Stimulated activated naive CD8-positive, alpha-beta T cell treated with anti-CD3 and anti-CD28 coated beads, Interleukin-15, amount 100 ng/mL, for 72 hours (primary cell): ENCODE measurements around the gene SEMA4D.
"Not testable (repeated sequence)": the region's sequence is repeated elsewhere in the genome, so short reads cannot be mapped to it uniquely, and the experiment has no call there.

ENCODE experiments used
- ATAC-seq: fragments of 150-1000 bp; cut with Tn5 transposase; 2 replicates; pipeline ENCODE4 v1.10.0; 2021; ENCODE audit warnings: mild to moderate bottlenecking, moderate library complexity
- DNase-seq, 2 donors: peaks; one replicate each; pipeline ENCODE4 v3.0.0; 2021 to 2022
- H3K27ac Mint-ChIP-seq, 2 donors: one replicate each; pipeline ENCODE4 v1.8.0; 2022; ENCODE audit warnings: mild to moderate bottlenecking in 2 of 2, mixed read lengths in 2 of 2, moderate library complexity in 2 of 2
- H3K27me3 Mint-ChIP-seq: one replicate; pipeline ENCODE4 v1.8.0; 2022; ENCODE audit warnings: mixed read lengths
- H3K4me1 Mint-ChIP-seq: one replicate; pipeline ENCODE4 v1.8.0; 2022; ENCODE audit warnings: mild to moderate bottlenecking, mixed read lengths
- H3K4me3 Mint-ChIP-seq, 2 donors: one replicate each; pipeline ENCODE4 v1.8.0; 2022; ENCODE audit warnings: mild to moderate bottlenecking in 2 of 2, mixed read lengths in 2 of 2, moderate library complexity in 1 of 2
- H3K9me3 Mint-ChIP-seq, 2 donors: one replicate each; pipeline ENCODE4 v1.8.0; 2022; ENCODE audit warnings: mixed read lengths in 2 of 2

SEMA4D gene

GRCh38 chr9:89352874-89353649, 144.9 kb downstream of the SEMA4D start:
- ATAC-seq (no peak), DNase-seq (no peak)
- Mint-ChIP-seq H3K9me3 (no peaks in the 10 kb centered on the region), H3K27me3 (no peaks in the 10 kb centered on the region), H3K4me3 (peak overlapping the region in 1 of 2 donors; percentile 29), H3K27ac (peak overlapping the region; percentile 59 to 76), H3K4me1 (peaks cover 45% of the 10 kb centered on the region)

GRCh38 chr9:89352451-89352850, 145.5 kb downstream of the SEMA4D start:
- Mint-ChIP-seq H3K4me1 (peaks cover 39% of the 10 kb centered on the region), H3K4me3 (peak overlapping the region in 1 of 2 donors; percentile 48), H3K9me3 (no peaks in the 10 kb centered on the region), H3K27ac (peak overlapping the region; percentile 4 to 88), H3K27me3 (no peaks in the 10 kb centered on the region)
- DNase-seq (no peak), ATAC-seq (no peak)

DNA sequence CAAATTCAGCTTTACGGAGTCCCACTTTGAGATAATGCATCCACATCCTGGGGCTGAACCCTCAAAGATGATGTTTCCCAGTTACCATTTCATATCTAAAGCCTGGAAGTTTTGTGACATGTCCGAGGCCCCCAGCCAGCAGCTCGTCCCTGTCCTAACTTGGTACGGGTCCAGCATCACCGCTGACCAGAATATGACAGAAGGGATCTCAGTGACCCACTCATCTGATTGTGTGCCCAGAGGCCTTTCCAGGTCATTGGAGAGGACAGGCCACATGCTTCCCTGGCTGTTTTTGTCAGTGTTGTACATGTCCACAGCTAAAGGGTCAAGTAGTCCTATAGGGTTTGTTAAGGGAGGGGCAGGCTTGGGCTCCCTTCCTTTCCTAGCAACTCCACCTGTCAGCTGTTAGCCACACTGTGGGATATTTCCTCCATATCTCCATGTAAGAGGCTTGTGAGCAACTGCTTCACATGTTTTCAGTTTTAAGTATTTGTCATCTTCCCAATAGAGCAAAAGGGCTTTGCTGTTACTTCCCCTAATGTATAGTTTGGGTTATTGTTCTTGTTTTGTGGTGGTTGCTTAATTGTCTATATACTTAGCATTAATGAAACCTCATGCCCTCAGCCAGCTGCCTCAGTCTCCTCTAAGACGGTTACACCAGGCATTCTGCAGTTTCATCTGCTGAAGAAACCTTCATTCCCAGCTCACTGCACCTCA, 146.2 kb downstream of the SEMA4D start:
- Mint-ChIP-seq H3K27ac (peak overlapping the region; percentile 4 to 88), H3K4me3 (no peak overlapping the region), H3K27me3 (no peaks in the 10 kb centered on the region), H3K9me3 (no peaks in the 10 kb centered on the region), H3K4me1 (peaks cover 32% of the 10 kb centered on the region)
- DNase-seq (no peak), ATAC-seq (no peak)

- Mint-ChIP-seq H3K4me3 (no peak overlapping the region), H3K9me3 (no peaks in the 10 kb centered on the region), H3K27me3 (no peaks in the 10 kb centered on the region), H3K27ac (no peak overlapping the region), H3K4me1 (peaks cover 27% of the 10 kb centered on the region)
- ATAC-seq (no peak), DNase-seq (no peak)
These were observed 146.8 kb downstream of the SEMA4D start for GRCh38 chr9:89350988-89351557.

- ATAC-seq (no peak), DNase-seq (no peak)
- Mint-ChIP-seq H3K27me3 (no peaks in the 10 kb centered on the region), H3K9me3 (no peaks in the 10 kb centered on the region), H3K27ac (peak overlapping the region in 1 of 2 donors; percentile 56), H3K4me3 (no peak overlapping the region), H3K4me1 (peaks cover 38% of the 10 kb centered on the region)
These were observed 148.3 kb downstream of the SEMA4D start for GRCh38 chr9:89349607-89350006.

DNA sequence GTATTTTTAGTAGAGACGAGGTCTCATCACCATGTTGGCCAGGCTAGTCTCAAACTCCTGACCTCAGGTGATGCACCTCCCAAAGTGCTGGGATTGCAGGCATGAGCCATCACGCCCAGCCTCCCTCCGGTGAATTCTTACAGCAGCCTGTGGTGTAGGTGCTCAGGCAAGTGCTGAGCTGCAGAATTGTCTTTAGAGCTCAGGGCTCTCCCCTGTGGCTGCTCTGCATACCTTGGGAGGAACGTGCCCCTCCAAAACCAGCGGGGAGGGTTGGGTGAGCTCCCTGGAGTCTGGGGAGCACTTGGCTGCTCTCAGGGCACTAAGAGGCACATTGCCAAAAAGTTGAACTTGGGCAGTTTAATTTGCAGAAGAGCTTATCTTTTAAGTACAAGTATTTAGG, 150.3 kb downstream of the SEMA4D start:
- Mint-ChIP-seq H3K4me3 (no peak overlapping the region), H3K4me1 (peaks cover 39% of the 10 kb centered on the region), H3K27ac (no peak overlapping the region), H3K27me3 (no peaks in the 10 kb centered on the region), H3K9me3 (no peaks in the 10 kb centered on the region)
- DNase-seq = no peak
- ATAC-seq = no peak

- ATAC-seq (no peak), DNase-seq (no peak)
- Mint-ChIP-seq H3K4me3 (no peak overlapping the region), H3K27me3 (no peaks in the 10 kb centered on the region), H3K27ac (no peak overlapping the region), H3K4me1 (peaks cover 30% of the 10 kb centered on the region), H3K9me3 (no peaks in the 10 kb centered on the region)
These were observed 151.2 kb downstream of the SEMA4D start for GRCh38 chr9:89346696-89347095.

DNA sequence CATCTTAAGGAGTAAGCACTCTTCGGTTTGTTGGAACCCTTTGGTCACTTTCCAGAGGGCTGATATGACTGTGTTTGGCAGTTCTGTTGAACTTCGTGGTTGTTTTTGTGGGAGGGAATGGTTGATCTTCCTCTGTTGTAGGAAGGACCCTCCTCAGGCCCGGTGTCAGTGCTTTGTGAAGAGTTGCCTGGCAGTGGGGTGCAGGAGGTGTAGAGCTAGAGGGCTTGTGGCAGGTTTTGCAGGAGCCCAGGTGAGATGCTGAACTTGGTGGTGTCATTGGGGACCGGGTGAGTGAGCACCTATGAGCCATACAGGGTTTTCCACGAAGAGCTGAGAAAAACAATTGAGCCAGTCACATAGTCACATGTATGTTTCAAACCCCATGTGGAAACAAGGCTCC, 152.4 kb downstream of the SEMA4D start:
- ATAC-seq (no peak), DNase-seq (no peak)
- H3K27ac Mint-ChIP-seq = peak overlapping the region in 1 of 2 donors; percentile 11
- H3K4me1 Mint-ChIP-seq = peaks cover 27% of the 10 kb centered on the region
- H3K9me3 Mint-ChIP-seq = no peaks in the 10 kb centered on the region
- no peak overlapping the region for H3K4me3 Mint-ChIP-seq
- H3K27me3 Mint-ChIP-seq = no peaks in the 10 kb centered on the region

DNA sequence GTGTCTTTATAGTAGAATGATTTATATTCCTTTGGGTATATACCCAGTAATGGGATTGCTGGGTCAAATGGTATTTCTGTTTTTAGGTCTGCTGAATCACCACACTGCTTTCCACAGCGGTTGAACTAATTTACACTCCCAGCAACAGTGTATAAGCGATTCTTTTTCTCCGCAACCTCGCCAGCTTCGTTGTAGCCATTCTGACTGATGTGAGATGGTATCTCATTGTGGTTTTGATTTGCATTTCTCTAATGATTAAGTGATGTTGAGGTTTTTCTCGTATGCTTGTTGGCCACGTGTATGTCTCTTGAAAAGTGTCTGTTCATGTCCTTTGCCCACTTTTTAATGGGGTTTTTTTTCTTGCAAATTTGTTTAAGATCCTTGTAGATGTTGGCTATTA, 154.1 kb downstream of the SEMA4D start:
- not testable (repeated sequence) for H3K4me3 Mint-ChIP-seq, H3K9me3 Mint-ChIP-seq, H3K27me3 Mint-ChIP-seq, H3K27ac Mint-ChIP-seq, DNase-seq, ATAC-seq
- H3K4me1 Mint-ChIP-seq = peaks cover 42% of the 10 kb centered on the region

- no peaks in the 10 kb centered on the region for H3K9me3 Mint-ChIP-seq
- no peak for DNase-seq
- ATAC-seq = no peak
- no peaks in the 10 kb centered on the region for H3K27me3 Mint-ChIP-seq
- H3K4me1 Mint-ChIP-seq = peaks cover 46% of the 10 kb centered on the region
- no peak overlapping the region for H3K27ac Mint-ChIP-seq
- H3K4me3 Mint-ChIP-seq = no peak overlapping the region
These were observed 155.0 kb downstream of the SEMA4D start for GRCh38 chr9:89342948-89343347.

DNA sequence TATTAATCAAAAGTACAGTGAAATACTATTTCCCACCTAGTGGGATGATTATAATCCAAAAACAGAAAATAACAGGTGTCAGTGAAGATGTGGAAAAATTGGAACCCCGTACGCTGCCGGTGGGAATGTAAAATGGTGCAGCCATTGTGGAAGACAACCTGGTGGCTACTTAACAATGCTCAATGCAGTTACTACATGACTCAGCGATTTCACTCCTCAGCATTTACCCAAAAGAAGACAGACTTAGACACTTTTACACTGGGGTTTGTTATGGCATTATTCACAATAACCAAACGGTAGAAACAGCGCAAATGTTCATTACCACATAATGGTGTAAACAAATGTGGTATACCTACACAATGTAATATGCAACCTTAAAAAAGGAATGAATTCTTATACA, 155.7 kb downstream of the SEMA4D start:
- H3K4me1 Mint-ChIP-seq = peaks cover 52% of the 10 kb centered on the region
- no peaks in the 10 kb centered on the region for H3K9me3 Mint-ChIP-seq
- no peak overlapping the region for H3K4me3 Mint-ChIP-seq
- no peak for ATAC-seq
- no peaks in the 10 kb centered on the region for H3K27me3 Mint-ChIP-seq
- no peak overlapping the region for H3K27ac Mint-ChIP-seq
- no peak for DNase-seq

DNA sequence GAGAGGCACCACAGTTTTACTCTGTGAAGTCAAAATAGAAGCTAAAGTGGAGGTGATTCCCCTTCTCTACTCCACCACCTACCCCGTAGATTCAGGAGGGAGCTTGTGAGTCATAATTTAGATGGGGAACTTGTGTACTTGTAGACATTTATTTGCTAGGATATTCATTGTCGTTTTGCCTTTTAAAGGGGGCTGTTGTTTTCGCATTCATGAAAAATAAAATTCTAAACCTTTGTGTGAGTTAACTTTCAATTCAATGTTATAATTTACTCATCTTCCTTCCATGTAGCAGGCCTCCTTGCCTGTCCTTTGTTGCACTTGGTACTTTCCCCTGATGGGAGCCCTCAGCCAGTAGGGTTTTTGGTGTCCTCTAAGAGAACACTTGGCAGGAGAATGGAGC, 157.6 kb downstream of the SEMA4D start:
- no peaks in the 10 kb centered on the region for H3K9me3 Mint-ChIP-seq
- H3K4me1 Mint-ChIP-seq = peaks cover 45% of the 10 kb centered on the region
- ATAC-seq = peak; percentile 98
- peak overlapping the region; percentile 5 to 45 for H3K4me3 Mint-ChIP-seq
- no peaks in the 10 kb centered on the region for H3K27me3 Mint-ChIP-seq
- H3K27ac Mint-ChIP-seq = no peak overlapping the region
- no peak for DNase-seq

DNA sequence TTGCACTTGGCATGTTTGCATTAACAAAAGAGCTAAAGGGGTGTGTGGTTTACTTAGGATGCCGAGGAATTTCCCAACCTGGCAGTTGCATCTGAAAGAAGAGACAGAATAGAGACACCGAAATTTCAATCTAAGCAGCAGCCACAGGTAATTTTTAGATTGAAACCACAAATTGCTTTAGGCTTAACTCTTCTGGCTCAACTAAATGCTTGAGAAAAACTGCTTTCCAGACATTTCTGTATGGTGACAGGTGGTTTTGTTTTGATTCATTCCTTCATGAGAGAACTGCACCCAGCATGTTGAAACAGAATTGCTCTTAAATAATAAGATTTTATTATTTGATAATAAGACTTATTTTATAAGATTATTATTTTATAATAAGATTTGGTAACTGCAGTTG, 158.1 kb downstream of the SEMA4D start:
- H3K4me3 Mint-ChIP-seq = peak overlapping the region in 1 of 2 donors; percentile 51
- H3K27ac Mint-ChIP-seq = peak overlapping the region in 1 of 2 donors; percentile 41

GRCh38 chr9:89330513-89330912, 167.4 kb downstream of the SEMA4D start:
- Mint-ChIP-seq H3K9me3 (no peaks in the 10 kb centered on the region), H3K4me1 (peaks cover 5% of the 10 kb centered on the region), H3K4me3 (no peak overlapping the region), H3K27ac (no peak overlapping the region), H3K27me3 (no peaks in the 10 kb centered on the region)
- DNase-seq (no peak), ATAC-seq (no peak)

More for the DNA sequence above, 158.1 kb downstream of the SEMA4D start:
- ATAC-seq = peak; percentile 46
- H3K9me3 Mint-ChIP-seq = no peaks in the 10 kb centered on the region
- no peaks in the 10 kb centered on the region for H3K27me3 Mint-ChIP-seq
- no peak for DNase-seq
- H3K4me1 Mint-ChIP-seq = peaks cover 41% of the 10 kb centered on the region

DNA sequence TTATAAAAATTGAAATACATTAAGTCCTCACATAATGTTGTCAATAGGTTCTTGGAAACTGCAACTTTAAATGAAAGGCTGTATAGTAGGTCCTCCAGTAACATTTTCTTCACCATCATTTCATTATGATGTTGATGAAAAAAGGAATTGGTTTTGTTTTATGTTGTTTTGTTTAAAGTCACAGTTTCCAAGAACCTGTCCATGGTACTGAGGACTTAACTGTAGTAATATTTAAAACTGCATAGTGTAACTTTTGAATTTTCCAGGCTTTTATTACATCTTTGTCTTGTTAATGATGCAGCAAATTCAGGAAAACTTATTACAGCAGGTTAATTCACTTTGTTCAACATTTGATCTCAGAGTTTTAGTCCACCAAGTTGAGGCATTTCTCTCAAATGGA, 168.0 kb downstream of the SEMA4D start:
- Mint-ChIP-seq H3K9me3 (no peaks in the 10 kb centered on the region), H3K27ac (no peak overlapping the region), H3K4me3 (no peak overlapping the region), H3K27me3 (no peaks in the 10 kb centered on the region), H3K4me1 (peaks cover 11% of the 10 kb centered on the region)
- ATAC-seq = no peak
- no peak for DNase-seq

GRCh38 chr9:89328064-89328463, 169.8 kb downstream of the SEMA4D start:
- ATAC-seq = no peak
- no peak for DNase-seq
- Mint-ChIP-seq H3K4me1 (peaks cover 25% of the 10 kb centered on the region), H3K4me3 (no peak overlapping the region), H3K27ac (no peak overlapping the region), H3K27me3 (no peaks in the 10 kb centered on the region), H3K9me3 (no peaks in the 10 kb centered on the region)
